ENCODE measurements around the gene EGFLAM. TPM values are rescaled to one million over a fixed set of nuclear protein-coding genes. Genes with fewer than 3 reads are reported as not detected.

Gene EGFLAM
- total and polyA plus RNA-seq, 9 of the 15 experiments (the other 6 are each of a cell fraction or from before 2014, with no cell fraction given) = 0.09 to 2.5 (median 1.0) TPM

DNA sequence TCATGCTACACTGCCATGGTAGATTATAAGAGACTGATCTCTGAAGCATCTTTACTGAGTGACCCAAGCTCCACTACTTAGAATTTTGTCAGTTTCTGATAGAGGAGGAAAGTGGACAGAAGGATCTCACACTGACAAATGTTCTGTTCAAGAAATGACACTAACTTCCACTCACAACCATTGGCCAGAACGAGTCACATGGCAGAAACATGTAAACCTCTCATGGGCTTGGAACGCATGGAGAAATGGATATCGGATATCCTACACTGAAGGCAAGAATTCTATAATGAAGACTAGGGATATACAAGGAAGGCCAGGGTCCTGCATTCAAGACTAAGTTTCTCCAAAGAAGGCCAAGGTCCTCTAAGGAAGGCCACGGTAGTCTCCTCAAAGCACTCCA is 31.1 kb downstream of the EGFLAM start (continued):
- TF ChIP-seq ZHX1 (conservative IDR thresholded peaks at IDR 0.05; ENCODE audit: low read length) (no peak), GTF2E2 (tag; IDR thresholded peaks at IDR 0.05) (no peak), SMARCE1 (IDR thresholded peaks at IDR 0.05) (no peak), CBX8 (IDR thresholded peaks at IDR 0.05; ENCODE audit: borderline replicate concordance, extremely low read depth, low read depth, low read length, poor library complexity, severe bottlenecking) (no peak), FOXJ2 (tag; IDR thresholded peaks at IDR 0.05) (no peak), RAD51 (IDR thresholded peaks at IDR 0.05; ENCODE audit: borderline replicate concordance, low read depth) (peak; percentile 76), HIVEP1 (CRISPR knock-in tag; IDR thresholded peaks at IDR 0.05) (no peak), RBM17 (IDR thresholded peaks at IDR 0.05; ENCODE audit: borderline replicate concordance, low read depth, low read length) (no peak), UBTF (IDR thresholded peaks at IDR 0.05; ENCODE audit: borderline replicate concordance in 1 of 2, low read depth in 2 of 2, low read length in 2 of 2) (no peak), USF2 (CRISPR knock-in tag; IDR thresholded peaks at IDR 0.05) (peak; percentile 81), CREM (IDR thresholded peaks at IDR 0.05; ENCODE audit: low read depth) (no peak), NFYB (IDR thresholded peaks at IDR 0.05; ENCODE audit: extremely low read depth, insufficient read length) (peak; percentile 65), MAZ (CRISPR knock-in tag; conservative IDR thresholded peaks at IDR 0.05 in 1 of 2, IDR thresholded peaks at IDR 0.05 in 1 of 2) (no peak), HDAC1 (IDR thresholded peaks at IDR 0.05) (no peak), SIX5 (IDR thresholded peaks at IDR 0.05; ENCODE audit: borderline replicate concordance in 1 of 2, insufficient read depth in 1 of 2, low read depth in 1 of 2, low read length in 2 of 2) (no peak)
- TF ChIP-seq, protein P1, sequence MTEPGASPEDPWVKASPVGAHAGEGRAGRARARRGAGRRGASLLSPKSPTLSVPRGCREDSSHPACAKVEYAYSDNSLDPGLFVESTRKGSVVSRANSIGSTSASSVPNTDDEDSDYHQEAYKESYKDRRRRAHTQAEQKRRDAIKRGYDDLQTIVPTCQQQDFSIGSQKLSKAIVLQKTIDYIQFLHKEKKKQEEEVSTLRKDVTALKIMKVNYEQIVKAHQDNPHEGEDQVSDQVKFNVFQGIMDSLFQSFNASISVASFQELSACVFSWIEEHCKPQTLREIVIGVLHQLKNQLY (CRISPR knock-in tag; conservative IDR thresholded peaks at IDR 0.05) = no peak
- TF ChIP-seq, protein P2, sequence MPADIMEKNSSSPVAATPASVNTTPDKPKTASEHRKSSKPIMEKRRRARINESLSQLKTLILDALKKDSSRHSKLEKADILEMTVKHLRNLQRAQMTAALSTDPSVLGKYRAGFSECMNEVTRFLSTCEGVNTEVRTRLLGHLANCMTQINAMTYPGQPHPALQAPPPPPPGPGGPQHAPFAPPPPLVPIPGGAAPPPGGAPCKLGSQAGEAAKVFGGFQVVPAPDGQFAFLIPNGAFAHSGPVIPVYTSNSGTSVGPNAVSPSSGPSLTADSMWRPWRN (IDR thresholded peaks at IDR 0.05; ENCODE audit: low read depth) = no peak
- TF ChIP-seq, protein P3, sequence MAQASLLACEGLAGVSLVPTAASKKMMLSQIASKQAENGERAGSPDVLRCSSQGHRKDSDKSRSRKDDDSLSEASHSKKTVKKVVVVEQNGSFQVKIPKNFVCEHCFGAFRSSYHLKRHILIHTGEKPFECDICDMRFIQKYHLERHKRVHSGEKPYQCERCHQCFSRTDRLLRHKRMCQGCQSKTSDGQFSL (CRISPR knock-in tag; IDR thresholded peaks at IDR 0.05) = no peak
- TF ChIP-seq, protein P3 (tag; IDR thresholded peaks at IDR 0.05) = no peak

Measured in K562 (cell line).